Measurements from ENCODE around the gene GTF2H1.

DNA sequence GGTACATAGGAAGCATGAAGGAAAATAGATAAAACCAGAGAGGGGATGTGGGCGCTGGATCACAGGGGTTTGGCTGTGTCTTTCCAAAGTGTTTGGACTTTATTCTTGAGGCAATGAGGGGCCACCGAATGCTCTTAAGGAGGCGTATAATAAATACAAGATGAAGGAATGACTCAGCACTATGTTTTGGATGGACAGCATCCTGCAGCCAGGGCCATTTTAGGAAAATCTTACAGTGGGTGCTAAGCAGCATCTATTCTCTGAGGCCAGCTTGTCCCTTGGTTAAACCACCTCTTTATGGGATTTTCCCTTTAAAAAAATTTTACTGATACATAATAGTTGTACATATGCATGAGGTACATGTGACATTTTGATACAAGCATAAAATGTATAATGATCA lies 67.7 kb downstream of the GTF2H1 start:
- TF ChIP-seq RBBP5 (IDR thresholded peaks at IDR 0.05; ENCODE audit: borderline replicate concordance, insufficient read depth, low read length, poor library complexity, severe bottlenecking) = no peak
- TF ChIP-seq FOXA1 (IDR thresholded peaks at IDR 0.05; ENCODE audit: borderline replicate concordance) = no peak
- no peak for TF ChIP-seq POLR2A (conservative IDR thresholded peaks at IDR 0.05)
- TF ChIP-seq GATA2 (CRISPR knock-in tag; IDR thresholded peaks at IDR 0.05) = no peak
- TF ChIP-seq CTCF (IDR thresholded peaks at IDR 0.05 in 2 of 3, conservative IDR thresholded peaks at IDR 0.05 in 1 of 3; ENCODE audit: insufficient read depth in 2 of 3, low read depth in 1 of 3, low read length in 3 of 3) = no peak
- TF ChIP-seq SMAD1 (IDR thresholded peaks at IDR 0.05; ENCODE audit: low read depth, low read length, partially characterized antibody) = no peak
- no peak for TF ChIP-seq HOMEZ (CRISPR knock-in tag; IDR thresholded peaks at IDR 0.05)
- no peak for TF ChIP-seq CEBPB (tag; IDR thresholded peaks at IDR 0.05)

Data from K562 (cell line).